SK-N-MC (cell line): ENCODE measurements around the gene CYTH1.

Experiments
- EZH2 ChIP-seq: fragments of 200-600 bp; sonication (generic); IDR thresholded peaks from one replicate; pipeline ENCODE4 v1.6.1; 2017; ENCODE audit warnings: antibody characterized with exemption
- FOXP2 ChIP-seq: optimal IDR thresholded peaks from 2 replicates; pipeline ENCODE3; 2011; ENCODE audit warnings: mild to moderate bottlenecking, moderate library complexity; ENCODE audit not compliant: insufficient read depth; ENCODE audit errors: extremely low read length, control extremely low read depth
- POLR2AphosphoS5 ChIP-seq: IDR thresholded peaks from 2 replicates; pipeline ENCODE4 v1.6.1; 2012; ENCODE audit warnings: mild to moderate bottlenecking, low read depth, low read length, borderline replicate concordance

- TF ChIP-seq POLR2AphosphoS5 (no peak), EZH2 (no peak), FOXP2 (no peak)
Measured at GRCh38 chr17:78736526-78737079, 45.5 kb downstream of the CYTH1 start.
